Cortex of kidney (tissue), 1 donor: Measurements from ENCODE around the gene LGALS1.
"Not testable (repeated sequence)": the region's sequence is repeated elsewhere in the genome, so short reads cannot be mapped to it uniquely, and the experiment has no call there.

ENCODE experiments used
- DNase-seq: peaks from one replicate; lab custom pipeline; 2025; lab: John Stamatoyannopoulos, UW

Gene LGALS1

DNA sequence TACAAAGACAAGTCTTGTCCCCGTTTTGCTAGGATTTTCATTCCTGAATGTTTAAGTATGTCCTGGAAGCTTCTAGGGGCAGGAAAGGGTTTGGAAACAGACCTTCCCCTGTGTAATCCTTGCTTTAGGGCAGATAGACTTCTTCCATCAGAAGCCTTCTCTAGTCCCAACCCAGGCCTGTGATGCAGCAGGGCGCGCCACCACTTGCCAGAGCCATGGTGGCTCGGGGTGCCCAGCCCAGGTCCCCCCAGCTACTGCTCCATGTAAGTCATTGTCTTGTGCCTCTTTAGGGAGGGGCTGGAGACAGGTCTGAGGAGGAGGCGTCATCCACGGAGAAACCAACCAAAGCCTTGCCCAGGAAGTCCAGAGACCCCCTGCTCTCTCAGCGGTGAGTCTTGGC lies 15.0 kb downstream of the LGALS1 start:
- DNase-seq: no peak

- no peak for DNase-seq
Measured at GRCh38 chr22:37690901-37691504, 15.6 kb downstream of the LGALS1 start.

DNA sequence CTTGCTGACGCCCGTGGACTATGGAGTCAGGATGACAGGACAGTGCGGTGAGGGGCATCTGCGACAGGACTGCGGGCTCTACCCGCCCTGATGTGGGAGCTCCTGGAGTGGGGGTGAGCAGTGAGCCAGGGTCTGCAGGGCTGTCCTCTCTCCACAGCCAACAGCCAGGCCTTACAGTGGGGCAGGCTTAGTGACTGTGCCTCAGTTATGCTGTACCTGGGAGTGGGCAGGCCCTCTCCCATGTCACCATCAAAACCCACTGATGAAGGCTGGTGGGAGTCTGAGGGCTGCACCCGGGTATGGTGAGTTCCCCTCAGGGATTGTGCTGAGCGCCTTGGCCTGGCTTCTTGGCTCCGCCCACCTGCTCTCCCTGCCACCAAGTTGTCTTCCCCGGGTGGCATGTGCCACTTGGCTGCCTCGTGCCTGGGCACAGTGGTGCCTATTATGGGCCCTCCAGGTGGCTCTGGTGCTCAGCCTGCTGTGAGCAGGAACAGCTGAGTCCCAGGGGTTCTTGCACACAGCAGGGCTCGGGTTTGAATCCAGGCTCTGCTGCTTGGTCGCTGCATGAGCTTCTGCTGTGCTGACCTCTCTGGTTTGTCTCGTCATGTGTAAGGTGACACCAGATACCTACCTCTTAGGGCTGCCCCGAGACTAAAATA lies 17.3 kb downstream of the LGALS1 start:
- DNase-seq: no peak

DNA sequence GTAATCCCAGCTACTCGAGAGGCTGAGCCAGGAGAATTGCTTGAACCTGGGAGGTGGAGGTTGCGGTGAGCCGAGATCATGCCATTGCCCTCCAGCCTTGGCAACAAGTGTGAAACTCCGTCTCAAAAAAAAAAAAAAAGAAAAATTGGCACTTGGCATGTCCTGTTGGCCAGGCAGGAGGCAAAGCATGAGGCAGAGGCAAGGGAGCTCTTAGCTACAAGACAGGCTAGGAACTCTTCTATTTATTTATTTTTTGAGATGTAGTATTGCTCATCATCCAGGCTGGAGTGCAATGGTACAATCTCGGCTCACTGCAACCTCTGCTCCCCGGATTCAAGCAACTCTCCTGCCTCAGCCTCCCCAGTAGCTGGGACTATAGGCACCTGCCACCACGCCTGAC lies 18.7 kb downstream of the LGALS1 start:
- DNase-seq: not testable (repeated sequence)

DNA sequence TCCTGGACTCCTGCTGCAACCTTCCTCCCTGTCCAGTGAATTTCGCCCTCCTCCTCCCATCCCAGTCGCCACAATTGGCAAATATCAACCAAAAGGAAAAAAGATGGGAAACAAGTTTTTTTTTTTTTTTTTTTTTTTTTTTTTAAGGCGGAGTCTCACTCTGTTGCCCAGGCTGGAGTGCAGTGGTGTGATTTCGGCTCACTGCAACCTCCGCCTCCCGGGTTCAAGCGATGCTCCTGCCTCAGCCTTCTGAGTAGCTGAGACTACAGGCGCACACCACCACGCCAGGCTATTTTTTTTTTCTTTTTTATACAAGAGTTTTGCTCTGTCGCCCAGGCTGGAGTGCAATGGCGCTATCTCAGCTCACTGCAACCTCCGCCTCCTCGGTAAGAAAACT lies 20.8 kb downstream of the LGALS1 start:
- not testable (repeated sequence) for DNase-seq

- no peak for DNase-seq
Measured at GRCh38 chr22:37696657-37697537, 21.5 kb downstream of the LGALS1 start, which contains the start of gene TRIOBP. TSS of gene TRIOBP (plus strand) at chr22:37697048. CDS start at chr22:37701366, 4,318 bp downstream.

DNA sequence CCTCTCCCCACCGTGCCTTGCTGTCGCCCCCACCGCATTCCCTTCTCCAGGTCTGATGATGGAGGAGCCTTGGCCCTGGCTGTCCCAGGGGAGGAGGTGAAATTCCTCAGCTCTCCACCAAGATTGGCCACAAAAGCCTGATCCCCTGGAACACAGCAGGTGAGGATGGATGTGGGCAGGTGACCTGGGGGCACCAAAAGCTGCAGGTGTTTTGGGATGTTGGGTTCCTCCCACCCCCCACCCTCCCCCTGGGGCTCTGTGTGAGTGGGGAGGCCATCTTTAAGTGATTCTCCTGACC lies 22.1 kb downstream of the LGALS1 start:
- no peak for DNase-seq

GRCh38 chr22:37701141-37701786 lies 25.8 kb downstream of the LGALS1 start:
- no peak for DNase-seq

DNA sequence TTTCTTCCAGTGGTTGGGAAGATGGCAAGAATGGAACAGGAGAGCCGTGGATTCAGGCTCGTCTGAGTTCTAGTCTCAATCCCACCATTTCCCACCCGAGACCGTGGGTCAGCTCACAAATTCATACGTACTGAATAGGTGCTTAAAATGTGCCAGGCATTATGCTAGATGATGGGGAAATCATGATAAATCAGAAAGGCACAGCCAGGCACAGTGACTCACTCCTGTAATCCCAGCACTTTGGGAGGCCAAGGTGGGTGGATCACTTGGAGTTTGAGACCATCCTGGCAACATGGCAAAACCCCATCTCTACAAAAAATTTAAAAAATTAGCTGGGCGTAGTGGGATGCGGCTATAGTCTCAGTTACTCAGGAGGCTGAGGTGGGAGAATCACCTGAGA lies 28.5 kb downstream of the LGALS1 start:
- DNase-seq: no peak

DNA sequence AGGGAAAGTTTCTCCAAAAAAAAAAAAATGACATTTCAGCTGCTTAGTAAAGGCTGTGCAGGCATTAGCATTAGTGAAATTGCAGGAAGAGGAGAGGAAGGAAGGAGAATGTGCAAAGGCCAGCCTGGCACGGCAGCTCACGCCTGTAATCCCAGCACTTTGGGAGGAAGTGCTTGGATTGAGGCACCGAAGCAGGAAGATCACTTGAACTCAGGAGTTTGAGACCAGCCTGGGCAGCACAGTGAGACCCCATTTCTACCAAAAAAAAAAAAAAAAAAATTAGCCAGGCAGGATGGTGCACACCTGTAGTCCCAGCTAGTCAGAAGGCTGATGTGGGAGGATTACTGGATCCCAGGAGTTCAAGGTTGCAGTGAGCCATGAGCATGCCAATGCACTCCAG lies 29.2 kb downstream of the LGALS1 start:
- no peak for DNase-seq

GRCh38 chr22:37705205-37705604 lies 29.8 kb downstream of the LGALS1 start:
- DNase-seq: no peak

GRCh38 chr22:37708580-37709444 lies 33.4 kb downstream of the LGALS1 start:
- no peak for DNase-seq

DNA sequence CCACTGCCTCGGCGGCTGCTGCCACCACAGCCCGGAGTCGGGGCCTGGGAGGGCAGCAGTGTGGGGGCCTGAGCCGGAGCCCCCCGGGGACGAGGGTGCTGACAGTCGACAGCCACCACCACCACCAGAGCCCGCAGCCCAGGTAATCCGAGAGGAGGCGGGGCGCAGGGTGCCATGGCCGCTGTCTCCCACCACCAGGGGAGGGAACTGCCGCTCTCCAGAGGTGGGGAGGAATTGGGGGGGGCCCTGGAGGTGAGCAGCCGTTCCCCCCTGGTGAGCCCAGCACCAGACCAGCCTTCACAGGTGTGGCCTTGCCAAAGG lies 34.0 kb downstream of the LGALS1 start:
- no peak for DNase-seq

DNA sequence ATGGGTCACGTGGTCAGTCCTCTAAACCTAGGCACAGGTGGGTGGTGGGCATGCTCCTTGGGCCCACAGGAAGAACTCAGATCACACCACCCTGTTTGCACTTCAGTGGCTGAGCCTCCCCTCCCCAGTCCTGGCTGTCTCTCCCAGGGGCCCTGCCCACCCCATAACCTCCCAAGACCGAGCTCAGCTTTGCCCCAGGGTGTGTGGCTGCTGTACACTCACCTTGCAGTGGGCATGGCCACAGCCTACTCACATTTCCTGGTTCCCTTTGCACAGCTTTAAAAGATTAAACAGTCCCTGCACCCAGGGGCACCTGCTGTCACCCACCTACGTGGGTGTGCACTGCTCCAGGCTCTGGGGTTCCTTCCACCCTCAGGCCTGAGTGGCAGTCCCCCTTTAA lies 35.2 kb downstream of the LGALS1 start:
- DNase-seq: no peak

GRCh38 chr22:37711490-37711889 lies 36.1 kb downstream of the LGALS1 start:
- no peak for DNase-seq

- no peak for DNase-seq
Measured at GRCh38 chr22:37713761-37714160, 38.3 kb downstream of the LGALS1 start.

DNA sequence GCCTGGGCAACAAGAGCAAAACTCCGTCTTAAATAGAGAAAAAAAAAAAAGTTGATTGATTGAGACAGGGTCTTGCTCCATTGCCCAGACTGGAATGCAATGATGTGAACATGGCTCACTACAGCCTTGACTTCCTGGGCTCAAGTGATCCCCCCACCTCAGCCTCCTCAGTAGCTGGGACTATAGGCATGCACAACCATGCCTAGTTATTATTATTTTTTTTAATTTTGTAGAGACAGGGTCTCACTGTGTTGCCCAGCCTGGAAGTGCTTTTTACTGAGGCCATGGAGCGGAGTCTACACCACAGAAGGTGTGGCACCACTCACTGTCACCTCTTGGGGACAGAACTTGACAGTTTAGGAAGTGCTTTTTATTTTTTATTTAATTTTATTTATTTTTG lies 39.2 kb downstream of the LGALS1 start:
- DNase-seq: no peak

DNA sequence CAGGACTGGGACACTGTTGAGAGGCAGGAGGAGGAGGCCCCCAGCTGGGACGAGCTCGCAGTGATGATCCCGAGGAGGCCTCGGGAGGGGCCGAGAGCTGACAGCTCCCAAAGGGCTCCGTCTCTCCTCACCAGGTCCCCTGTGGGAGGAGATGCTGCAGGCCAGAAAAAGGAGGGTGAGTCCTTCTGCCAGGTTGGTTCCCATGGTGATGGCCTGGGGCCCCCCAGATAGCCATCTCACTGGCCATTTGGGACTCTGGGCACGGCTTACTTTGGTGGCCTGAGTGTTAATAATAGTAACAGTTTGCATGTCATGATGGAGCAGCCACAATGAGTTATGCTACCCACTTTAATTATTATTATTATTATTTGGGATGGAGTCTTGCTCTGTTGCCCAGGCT lies 40.3 kb downstream of the LGALS1 start:
- no peak for DNase-seq

GRCh38 chr22:37716708-37717107 lies 41.3 kb downstream of the LGALS1 start:
- DNase-seq: no peak

GRCh38 chr22:37717235-37717634 lies 41.8 kb downstream of the LGALS1 start:
- not testable (repeated sequence) for DNase-seq

GRCh38 chr22:37717746-37718305 lies 42.4 kb downstream of the LGALS1 start:
- not testable (repeated sequence) for DNase-seq
